MM.1S (cell line): ENCODE measurements around the gene KRT80.

Experiments
- CTCF ChIP-seq: fragments of 300-600 bp; sonication (generic); IDR thresholded peaks from 2 replicates; pipeline ENCODE4 v1.5.1; 2016; ENCODE audit warnings: antibody characterized with exemption, low read length, mixed read lengths
- EZH2 ChIP-seq: fragments of 300-600 bp; sonication (generic); optimal IDR thresholded peaks from 2 replicates; pipeline ENCODE3; 2017; ENCODE audit warnings: low read depth, mild to moderate bottlenecking, antibody characterized with exemption, low read length, mixed read lengths

GRCh38 chr12:52213564-52214420, 22.0 kb upstream of the KRT80 start:
- TF ChIP-seq EZH2 (no peak), CTCF (peak; percentile 90)
